Measurements from ENCODE around the gene ERMP1. TPM values are rescaled to one million over a fixed set of nuclear protein-coding genes. Genes with fewer than 3 reads are reported as not detected.

ERMP1 gene
- total RNA-seq, 1 experiment from 2014 or later: 17.8 TPM

- POLR2A ChIA-PET (ENCODE audit: unreplicated experiment): no interaction called here
- no peaks in the 10 kb centered on the region for H3K4me1 ChIP-seq (ENCODE audit: insufficient read depth, low read length)
- no peak overlapping the region for H3K9ac ChIP-seq (ENCODE audit: low read length)
- H3K9me2 ChIP-seq (replicated peaks; ENCODE audit: low read length): no peaks in the 10 kb centered on the region
- no peak for ATAC-seq
- CTCF ChIA-PET: no interaction called here
- DNase-seq: no peak
- no peak overlapping the region for H3K4me3 ChIP-seq (ENCODE audit: low read length)
- no peak overlapping the region for H3K27ac ChIP-seq (ENCODE audit: low read length)
- BruUV-seq (replicated peaks): no TSS peak
- H3K79me2 ChIP-seq (ENCODE audit: low read length): no peaks in the 10 kb centered on the region
- intact Hi-C loops (cut with micrococcal nuclease): loop anchor here (10.0 kb wide), 1 partner anchor 155 kb away; no protein-coding TSS in a partner anchor
- TF ChIP-seq EZH2phosphoT487 (IDR thresholded peaks at IDR 0.05; ENCODE audit: borderline replicate concordance, low read length) (no peak), EZH2 (IDR thresholded peaks at IDR 0.05; ENCODE audit: low read length, unreplicated experiment) (no peak), CTCF (conservative IDR thresholded peaks at IDR 0.05; ENCODE audit: low read depth, low read length) (no peak)
- no peaks in the 10 kb centered on the region for H3K9me3 ChIP-seq (ENCODE audit: low read length)
- no peaks in the 10 kb centered on the region for H3F3A ChIP-seq (ENCODE audit: low read length, unreplicated experiment)
- no peaks in the 10 kb centered on the region for H3K27me3 ChIP-seq (ENCODE audit: low read length)
- no peak overlapping the region for H3K4me2 ChIP-seq (ENCODE audit: low read length)
- H2AFZ ChIP-seq (ENCODE audit: low read length): no peak overlapping the region
- H4K20me1 ChIP-seq (ENCODE audit: low read length): no peaks in the 10 kb centered on the region
- peaks cover 16% of the 10 kb centered on the region; the same call in 1 of the 2 replicates for H3K36me3 ChIP-seq (ENCODE audit: low read depth, low read length)
Measured at GRCh38 chr9:5789489-5789888, 43.4 kb downstream of the ERMP1 start.

GRCh38 chr9:5787759-5788302, 45.1 kb downstream of the ERMP1 start:
- Histone ChIP-seq H3K4me1 (ENCODE audit: insufficient read depth, low read length) (peaks cover 5% of the 10 kb centered on the region), H3K9ac (ENCODE audit: low read length) (no peak overlapping the region), H3F3A (ENCODE audit: low read length, unreplicated experiment) (no peaks in the 10 kb centered on the region), H3K79me2 (ENCODE audit: low read length) (no peaks in the 10 kb centered on the region), H3K4me3 (ENCODE audit: low read length) (no peak overlapping the region), H4K20me1 (ENCODE audit: low read length) (no peaks in the 10 kb centered on the region), H3K4me2 (ENCODE audit: low read length) (no peak overlapping the region), H3K9me2 (replicated peaks; ENCODE audit: low read length) (no peaks in the 10 kb centered on the region), H3K27ac (ENCODE audit: low read length) (no peak overlapping the region), H3K36me3 (ENCODE audit: low read depth, low read length) (peaks cover 16% of the 10 kb centered on the region; the same call in 1 of the 2 replicates), H2AFZ (ENCODE audit: low read length) (no peak overlapping the region), H3K27me3 (ENCODE audit: low read length) (no peaks in the 10 kb centered on the region), H3K9me3 (ENCODE audit: low read length) (no peaks in the 10 kb centered on the region)
- DNase-seq (no peak), ATAC-seq (no peak)
- intact Hi-C loops (cut with micrococcal nuclease): loop anchor here (10.0 kb wide), 1 partner anchor 153 kb away; no protein-coding TSS in a partner anchor
- POLR2A ChIA-PET (ENCODE audit: unreplicated experiment): no interaction called here
- CTCF ChIA-PET: no interaction called here
- BruUV-seq (replicated peaks): no TSS peak
- no peak for TF ChIP-seq EZH2 (IDR thresholded peaks at IDR 0.05; ENCODE audit: low read length, unreplicated experiment)
- TF ChIP-seq EZH2phosphoT487 (IDR thresholded peaks at IDR 0.05; ENCODE audit: borderline replicate concordance, low read length): no peak
- TF ChIP-seq CTCF (conservative IDR thresholded peaks at IDR 0.05; ENCODE audit: low read depth, low read length): no peak

GRCh38 chr9:5787220-5787619, 45.7 kb downstream of the ERMP1 start:
- Histone ChIP-seq H4K20me1 (ENCODE audit: low read length) (no peaks in the 10 kb centered on the region), H2AFZ (ENCODE audit: low read length) (no peak overlapping the region), H3K36me3 (ENCODE audit: low read depth, low read length) (peaks cover 16% of the 10 kb centered on the region; the same call in 1 of the 2 replicates), H3K9me3 (ENCODE audit: low read length) (no peaks in the 10 kb centered on the region), H3K4me1 (ENCODE audit: insufficient read depth, low read length) (peaks cover 5% of the 10 kb centered on the region), H3K4me3 (ENCODE audit: low read length) (no peak overlapping the region), H3K9ac (ENCODE audit: low read length) (no peak overlapping the region), H3K79me2 (ENCODE audit: low read length) (no peaks in the 10 kb centered on the region), H3K4me2 (ENCODE audit: low read length) (no peak overlapping the region), H3K27me3 (ENCODE audit: low read length) (no peaks in the 10 kb centered on the region), H3K9me2 (replicated peaks; ENCODE audit: low read length) (no peaks in the 10 kb centered on the region), H3F3A (ENCODE audit: low read length, unreplicated experiment) (no peaks in the 10 kb centered on the region), H3K27ac (ENCODE audit: low read length) (no peak overlapping the region)
- intact Hi-C loops (cut with micrococcal nuclease): loop anchor here (10.0 kb wide), 1 partner anchor 152 kb away; no protein-coding TSS in a partner anchor
- DNase-seq (no peak), ATAC-seq (no peak)
- CTCF ChIA-PET: no interaction called here
- POLR2A ChIA-PET (ENCODE audit: unreplicated experiment): no interaction called here
- no peak for TF ChIP-seq EZH2phosphoT487 (IDR thresholded peaks at IDR 0.05; ENCODE audit: borderline replicate concordance, low read length)
- no peak for TF ChIP-seq EZH2 (IDR thresholded peaks at IDR 0.05; ENCODE audit: low read length, unreplicated experiment)
- no peak for TF ChIP-seq CTCF (conservative IDR thresholded peaks at IDR 0.05; ENCODE audit: low read depth, low read length)
- no TSS peak for BruUV-seq (replicated peaks)

Data from PC-3 (cell line).